Sigmoid colon (tissue), 7 donors: ENCODE results near the gene SYNDIG1L. TPM values are rescaled to one million over a fixed set of nuclear protein-coding genes. Genes with fewer than 3 reads are reported as not detected.

Experiments
- DNase-seq: peaks from one replicate; pipeline ENCODE4 v3.0.0-alpha.2; 2019
- H3K27ac ChIP-seq, 4 donors: fragments of 200-600 bp; sonication (generic); one replicate each; pipeline ENCODE4 v1.5.1; 2016 to 2019; ENCODE audit warnings: mild to moderate bottlenecking in 1 of 4
- H3K27me3 ChIP-seq, 3 donors: fragments of 200-600 bp; sonication (generic); one replicate each; pipeline ENCODE4 v1.5.1; 2019; ENCODE audit warnings: mild to moderate bottlenecking in 1 of 3
- H3K36me3 ChIP-seq, 4 donors: fragments of 200-600 bp; sonication (generic); one replicate each; pipeline ENCODE4 v1.5.1; 2016 to 2019
- H3K4me1 ChIP-seq, 4 donors: fragments of 200-600 bp; sonication (generic); one replicate each; pipeline ENCODE4 v1.5.1; 2017 to 2019
- H3K4me3 ChIP-seq, 4 donors: fragments of 200-600 bp; sonication (generic); one replicate each; pipeline ENCODE4 v1.5.1; 2017 to 2019; ENCODE audit warnings: mild to moderate bottlenecking in 2 of 4, moderate library complexity in 1 of 4
- H3K9me3 ChIP-seq, 4 donors: fragments of 200-600 bp in 3 of 4; sonication (generic) in 3 of 4; one replicate each; pipeline versions ENCODE4 v1.5.1 to v1.6.1; 2013 to 2019
- CTCF ChIP-seq, 4 experiments: fragments of 450-650 bp in 3 of 4; fragments of 200-600 bp in 1 of 4; IDR thresholded peaks; one replicate each; pipeline ENCODE4 v1.5.1; 2016 to 2019; ENCODE audit warnings: antibody characterized with exemption in 4 of 4, mild to moderate bottlenecking in 3 of 4, moderate library complexity in 2 of 4
- EP300 ChIP-seq, 4 donors: sonication (generic); formaldehyde crosslinking; IDR thresholded peaks; one replicate each; pipeline ENCODE4 v1.6.1; 2017; ENCODE audit warnings: antibody characterized with exemption in 4 of 4
- POLR2A ChIP-seq, 2 donors: fragments of 450-650 bp; IDR thresholded peaks; one replicate each; pipeline ENCODE4 v1.6.1; 2016; ENCODE audit warnings: antibody characterized with exemption in 2 of 2, mild to moderate bottlenecking in 2 of 2, moderate library complexity in 2 of 2
- POLR2AphosphoS5 ChIP-seq, 4 donors: sonication (generic); formaldehyde crosslinking; IDR thresholded peaks; one replicate each; pipeline ENCODE4 v1.6.1; 2017; ENCODE audit warnings: antibody characterized with exemption in 4 of 4
- WGBS, 2 donors: extraction: QIAGEN DNeasy Blood & Tissue Kit; methylation state at CpG; one replicate each; pipeline ENCODE4 v1.1.7; 2013; 5-methylcytosine and 5-hydroxymethylcytosine counted together
- intact Hi-C: fragments of 100-400 bp; cut with DNase I; formaldehyde crosslinking; loops from one replicate; pipeline ENCODE4 v1.15.1; 2023
- polyA plus RNA-seq, 3 donors: library from polyadenylated mRNA; stranded (reverse); fragments of 200-250 nt; gene quantifications; one replicate each; pipeline ENCODE4 v1.2.3, GENCODE V29; 2013
- total RNA-seq, 4 donors: library from RNA; depleted of rRNA; stranded (reverse); fragments of >200 nt; gene quantifications; one replicate each; pipeline ENCODE4 v1.1.0, GENCODE V29; 2016
- donor health status: healthy with polysubstance abuse.
- donor health status: Bipolar disorder and iron deficiency.
- donor health status: healthy.

Gene SYNDIG1L
- total and polyA plus RNA-seq, 7 donors, result under 0.01 to 1.7 (median 0.20) TPM; not detected in 4

- H3K36me3 ChIP-seq, result no peaks in the 10 kb centered on the region
- 1 to 5% methylated on average over 12 of the region's 12 CpGs for WGBS, 2 donors
- TF ChIP-seq POLR2AphosphoS5 (IDR thresholded peaks at IDR 0.05), result no peak
- TF ChIP-seq POLR2A (IDR thresholded peaks at IDR 0.05), result no peak
- TF ChIP-seq CTCF (IDR thresholded peaks at IDR 0.05), result no peak
- TF ChIP-seq EP300 (IDR thresholded peaks at IDR 0.05), result no peak
- H3K4me3 ChIP-seq, result no peak overlapping the region
- intact Hi-C loops, result no loop called here
- DNase-seq, result no peak
- peaks cover 0 to 14% (median 9%) of the 10 kb centered on the region in 4 donors for H3K4me1 ChIP-seq
- peaks cover 0 to 51% (median 8%) of the 10 kb centered on the region in 3 donors for H3K27me3 ChIP-seq
- no peaks in the 10 kb centered on the region for H3K9me3 ChIP-seq
- H3K27ac ChIP-seq, result no peak overlapping the region
Measured at GRCh38 chr14:74401504-74402241, 24.3 kb downstream of the SYNDIG1L start.

- H3K9me3 ChIP-seq, result no peaks in the 10 kb centered on the region
- intact Hi-C loops, result no loop called here
- no peak overlapping the region for H3K27ac ChIP-seq
- H3K27me3 ChIP-seq, result peaks cover 0 to 51% (median 8%) of the 10 kb centered on the region in 3 donors
- peaks cover 0 to 14% (median 9%) of the 10 kb centered on the region in 4 donors for H3K4me1 ChIP-seq
- no peak for TF ChIP-seq CTCF (IDR thresholded peaks at IDR 0.05)
- TF ChIP-seq POLR2A (IDR thresholded peaks at IDR 0.05), result no peak
- TF ChIP-seq EP300 (IDR thresholded peaks at IDR 0.05), result no peak
- no peak for TF ChIP-seq POLR2AphosphoS5 (IDR thresholded peaks at IDR 0.05)
- WGBS, 2 donors, result 30 to 48% methylated on average over 8 of the region's 8 CpGs
- H3K4me3 ChIP-seq, result no peak overlapping the region
- no peaks in the 10 kb centered on the region for H3K36me3 ChIP-seq
- no peak for DNase-seq
Measured at GRCh38 chr14:74400919-74401503, 25.0 kb downstream of the SYNDIG1L start.

GRCh38 chr14:74400031-74400685 is 25.9 kb downstream of the SYNDIG1L start:
- peaks cover 0 to 47% (median 5%) of the 10 kb centered on the region in 3 donors for H3K27me3 ChIP-seq
- intact Hi-C loops, result no loop called here
- WGBS, 2 donors, result 14 to 48% methylated on average over 13 of the region's 13 CpGs
- no peaks in the 10 kb centered on the region for H3K36me3 ChIP-seq
- TF ChIP-seq EP300 (IDR thresholded peaks at IDR 0.05) (no peak), CTCF (IDR thresholded peaks at IDR 0.05) (no peak), POLR2A (IDR thresholded peaks at IDR 0.05) (no peak), POLR2AphosphoS5 (IDR thresholded peaks at IDR 0.05) (no peak)
- H3K9me3 ChIP-seq, result no peaks in the 10 kb centered on the region
- DNase-seq, result no peak
- H3K27ac ChIP-seq, result no peak overlapping the region
- no peak overlapping the region for H3K4me3 ChIP-seq
- H3K4me1 ChIP-seq, result peaks cover 0 to 14% (median 9%) of the 10 kb centered on the region in 4 donors

GRCh38 chr14:74395094-74395493 is 30.9 kb downstream of the SYNDIG1L start:
- intact Hi-C loops, result no loop called here
- no peaks in the 10 kb centered on the region for H3K4me1 ChIP-seq
- H3K27ac ChIP-seq, result no peak overlapping the region
- no peak for TF ChIP-seq EP300 (IDR thresholded peaks at IDR 0.05)
- TF ChIP-seq POLR2A (IDR thresholded peaks at IDR 0.05), result no peak
- DNase-seq, result no peak
- H3K36me3 ChIP-seq, result no peaks in the 10 kb centered on the region
- H3K9me3 ChIP-seq, result no peaks in the 10 kb centered on the region
- WGBS, 2 donors, result 79 to 84% methylated on average over 4 of the region's 4 CpGs
- H3K27me3 ChIP-seq, result peaks cover 0 to 15% (median 0%) of the 10 kb centered on the region in 3 donors
- no peak overlapping the region for H3K4me3 ChIP-seq

- Histone ChIP-seq H3K4me1 (no peaks in the 10 kb centered on the region), H3K27ac (no peak overlapping the region), H3K9me3 (no peaks in the 10 kb centered on the region), H3K27me3 (peaks cover 0 to 12% (median 0%) of the 10 kb centered on the region in 3 donors), H3K36me3 (no peaks in the 10 kb centered on the region), H3K4me3 (no peak overlapping the region)
- TF ChIP-seq POLR2AphosphoS5 (IDR thresholded peaks at IDR 0.05), result no peak
- no peak for TF ChIP-seq POLR2A (IDR thresholded peaks at IDR 0.05)
- TF ChIP-seq CTCF (IDR thresholded peaks at IDR 0.05), result no peak
- TF ChIP-seq EP300 (IDR thresholded peaks at IDR 0.05), result no peak
- 69 to 72% methylated on average over 2 of the region's 2 CpGs for whole genome bisulfite sequencing, 2 donors
- intact Hi-C loops, result no loop called here
- no peak for DNase-seq
Measured at GRCh38 chr14:74394549-74394948, 31.5 kb downstream of the SYNDIG1L start.
